ENCODE measurements around the gene VSX2.

The VSX2 gene

GRCh38 chr14:74309125-74310022 lies 70.1 kb downstream of the VSX2 start:
- H3K36me3 Mint-ChIP-seq (ENCODE audit: low read depth): no peaks in the 10 kb centered on the region
- DNase-seq (ENCODE audit: low spot score): no peak
- no peak overlapping the region for H3K4me3 Mint-ChIP-seq
- H3K9me3 Mint-ChIP-seq: no peaks in the 10 kb centered on the region
- no peaks in the 10 kb centered on the region for H3K4me1 Mint-ChIP-seq (ENCODE audit: low read depth)
- H3K27ac Mint-ChIP-seq: no peak overlapping the region
- H3K27me3 Mint-ChIP-seq (ENCODE audit: low read depth): no peaks in the 10 kb centered on the region

GRCh38 chr14:74312161-74312560 lies 72.9 kb downstream of the VSX2 start:
- Mint-ChIP-seq H3K4me1 (ENCODE audit: low read depth) (no peaks in the 10 kb centered on the region), H3K27me3 (ENCODE audit: low read depth) (no peaks in the 10 kb centered on the region), H3K4me3 (no peak overlapping the region), H3K27ac (no peak overlapping the region), H3K9me3 (no peaks in the 10 kb centered on the region), H3K36me3 (ENCODE audit: low read depth) (no peaks in the 10 kb centered on the region)
- DNase-seq (ENCODE audit: low spot score): no peak
